Measurements from ENCODE around the gene PLEKHA5. TPM values are rescaled to one million over a fixed set of nuclear protein-coding genes. Genes with fewer than 3 reads are reported as not detected.
"Not testable (repeated sequence)": the region's sequence is repeated elsewhere in the genome, so short reads cannot be mapped to it uniquely, and the experiment has no call there.

Gene PLEKHA5
- total RNA-seq, 1 experiment from 2014 or later = 19.7 TPM

DNA sequence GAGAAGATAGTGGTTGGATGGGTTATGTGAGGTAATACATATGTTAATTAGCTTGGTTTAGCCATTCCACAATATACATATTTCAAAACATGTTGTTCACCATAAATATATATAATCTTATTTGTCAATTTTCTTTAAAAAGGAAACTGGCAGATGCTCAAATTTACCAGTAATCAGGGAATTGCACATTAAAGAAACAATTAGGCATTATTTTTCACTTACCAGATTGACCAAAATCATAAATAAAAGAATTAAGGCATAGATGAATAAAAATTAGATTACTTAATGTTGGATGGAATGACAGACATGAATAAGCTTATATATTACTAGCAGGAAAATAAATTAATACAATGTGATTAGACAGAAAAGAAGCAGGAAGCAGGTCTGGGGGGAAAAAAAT, 147.2 kb downstream of the PLEKHA5 start:
- DNase-seq (ENCODE audit: low read depth) = no peak

DNA sequence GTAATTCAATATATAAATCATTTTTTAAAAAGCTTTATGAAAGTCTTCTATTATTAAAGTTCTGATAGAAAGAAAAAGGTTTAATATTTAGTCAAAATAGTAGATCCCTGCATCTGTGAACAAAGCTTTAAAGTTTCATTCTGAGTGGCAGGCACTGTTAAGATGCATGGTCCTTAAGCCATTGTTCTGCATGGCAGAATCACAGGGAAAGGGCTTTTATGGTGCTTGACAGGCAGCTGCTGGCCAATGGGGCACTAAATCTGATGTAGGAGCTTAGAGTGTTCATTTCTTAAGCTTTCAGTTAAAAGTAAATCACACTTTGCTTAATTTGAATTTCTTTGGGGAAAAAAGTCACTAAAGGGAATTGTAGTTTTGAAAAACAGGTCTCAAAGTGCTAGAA, 148.2 kb downstream of the PLEKHA5 start:
- no peak for DNase-seq (ENCODE audit: low read depth)

DNA sequence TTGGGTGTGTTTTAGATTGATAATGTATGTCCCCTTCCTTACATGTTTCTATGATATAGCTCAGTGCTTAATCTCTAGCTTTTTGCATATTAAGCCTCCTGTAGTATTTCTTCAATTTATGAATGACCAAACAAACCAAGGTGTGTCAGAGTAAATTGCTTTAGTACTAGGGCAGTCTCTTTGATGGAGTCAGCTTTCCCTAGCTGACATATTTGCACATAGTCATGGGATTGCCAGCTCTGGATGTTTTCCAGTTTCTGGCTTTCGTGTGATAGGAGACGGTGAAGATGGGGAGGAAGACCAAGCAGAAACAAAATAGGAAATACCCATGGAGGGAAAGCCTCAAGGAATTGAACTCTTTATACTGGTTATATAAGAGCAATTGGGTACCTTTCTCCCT, 148.9 kb downstream of the PLEKHA5 start:
- DNase-seq (ENCODE audit: low read depth) = no peak

DNA sequence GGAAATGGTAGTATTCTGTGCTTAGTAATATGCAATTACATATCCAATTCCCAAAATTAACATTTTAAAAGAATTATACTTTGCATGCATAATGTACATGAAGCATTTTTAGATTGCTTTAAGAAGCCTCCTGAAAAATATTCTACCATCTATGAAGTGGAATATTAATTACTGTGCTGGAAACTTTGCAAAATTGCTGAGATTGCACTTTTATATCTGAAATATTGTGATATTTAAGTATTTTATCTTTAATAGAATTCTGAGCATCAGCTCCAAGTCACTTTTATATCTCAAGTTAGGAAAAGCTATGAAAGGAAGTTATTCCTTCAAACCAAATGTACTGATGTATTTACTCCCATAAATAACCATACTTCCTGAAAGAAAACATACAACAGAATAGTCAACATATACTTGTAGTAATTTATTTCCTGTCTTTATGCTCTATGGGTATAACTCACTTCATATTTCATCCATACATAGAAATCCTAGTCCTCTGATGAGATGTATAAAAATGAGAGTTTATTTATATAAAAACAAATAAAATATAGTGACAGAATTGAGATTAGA, 152.7 kb downstream of the PLEKHA5 start:
- DNase-seq (ENCODE audit: low read depth) = no peak

DNA sequence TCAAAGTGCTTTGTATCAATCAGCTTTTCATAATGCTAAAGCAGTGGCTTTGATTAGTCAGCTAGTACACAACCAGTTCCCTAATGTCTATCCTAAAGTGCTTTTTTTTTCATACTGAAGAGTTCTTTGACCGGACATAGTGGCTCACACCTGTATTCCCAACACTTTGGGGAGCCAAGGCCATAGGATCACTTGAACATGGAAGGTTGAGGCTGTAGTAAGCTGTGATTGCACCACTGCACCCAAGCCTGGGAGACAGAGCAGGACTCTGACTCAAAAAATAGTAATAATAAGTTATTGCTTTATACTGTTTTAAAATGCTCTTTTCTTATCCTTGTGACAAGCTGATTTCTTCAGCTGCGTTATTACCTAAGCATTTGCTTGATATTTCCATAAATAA, 155.1 kb downstream of the PLEKHA5 start:
- DNase-seq (ENCODE audit: low read depth) = no peak

DNA sequence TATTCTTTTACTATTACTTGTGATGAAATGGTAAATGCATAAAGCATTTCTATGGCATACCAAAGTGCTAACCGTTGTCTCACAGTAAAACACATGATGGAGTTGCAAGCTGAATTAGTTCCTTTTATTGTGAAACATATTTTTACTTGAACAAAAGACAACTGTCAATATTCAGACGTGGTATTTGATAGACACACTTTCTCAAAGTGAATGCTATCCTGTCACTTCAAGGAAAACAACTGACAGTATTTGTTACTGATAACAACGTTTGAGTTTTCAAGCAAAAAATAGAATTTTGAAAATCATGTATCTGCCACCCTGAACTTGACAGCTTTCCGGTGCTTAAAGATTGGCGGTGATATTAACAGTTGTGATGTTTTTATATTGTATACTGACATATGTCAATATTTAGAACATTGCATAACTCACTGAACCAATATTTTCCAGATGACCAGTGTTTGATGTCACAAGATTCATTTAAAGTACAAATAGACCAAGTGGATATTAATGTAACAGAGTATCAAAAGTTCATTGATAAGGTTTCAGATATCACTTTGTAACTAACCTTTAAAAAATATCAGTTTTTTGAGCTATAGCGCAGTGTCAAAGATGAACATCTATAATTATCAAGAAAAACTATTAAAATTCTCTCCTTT, 156.4 kb downstream of the PLEKHA5 start:
- no peak for DNase-seq (ENCODE audit: low read depth)

DNA sequence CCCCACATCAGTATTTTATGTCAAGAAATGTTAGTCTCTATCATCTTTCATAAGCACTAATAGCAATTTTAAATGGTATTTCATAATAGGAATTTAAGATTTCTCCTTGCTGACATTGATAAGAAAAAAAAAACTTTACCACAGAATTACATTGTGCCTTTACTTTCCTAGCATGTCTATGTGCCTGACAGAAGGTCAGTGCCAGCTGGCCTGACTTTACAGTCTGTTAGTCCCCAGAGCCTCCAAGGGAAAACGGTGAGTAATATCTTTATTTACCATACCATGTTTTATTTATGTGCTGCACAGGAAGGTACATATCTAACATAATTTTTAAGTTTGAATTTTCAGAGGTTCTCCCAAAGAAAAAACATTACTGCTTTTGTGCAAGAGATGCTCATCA, 157.8 kb downstream of the PLEKHA5 start:
- no peak for DNase-seq (ENCODE audit: low read depth)

DNA sequence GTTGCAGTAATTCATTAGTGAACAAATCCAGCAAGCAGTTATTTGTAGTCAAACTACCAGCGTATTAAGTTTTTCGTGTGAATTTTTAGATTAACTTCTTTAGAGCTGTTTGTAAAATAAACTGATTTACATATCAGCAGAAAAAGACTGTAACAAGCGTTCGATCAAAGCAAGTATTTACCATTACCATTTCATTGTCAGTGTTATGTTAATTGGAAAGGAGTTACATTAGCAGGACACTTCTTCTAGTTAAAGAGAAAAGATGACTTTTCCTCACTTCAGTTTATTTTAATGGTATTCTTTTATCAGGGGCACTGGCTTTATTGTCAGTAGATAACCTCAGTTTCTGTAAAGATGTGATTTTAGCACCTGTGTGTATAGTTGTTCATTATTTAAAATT, 158.6 kb downstream of the PLEKHA5 start:
- no peak for DNase-seq (ENCODE audit: low read depth)

DNA sequence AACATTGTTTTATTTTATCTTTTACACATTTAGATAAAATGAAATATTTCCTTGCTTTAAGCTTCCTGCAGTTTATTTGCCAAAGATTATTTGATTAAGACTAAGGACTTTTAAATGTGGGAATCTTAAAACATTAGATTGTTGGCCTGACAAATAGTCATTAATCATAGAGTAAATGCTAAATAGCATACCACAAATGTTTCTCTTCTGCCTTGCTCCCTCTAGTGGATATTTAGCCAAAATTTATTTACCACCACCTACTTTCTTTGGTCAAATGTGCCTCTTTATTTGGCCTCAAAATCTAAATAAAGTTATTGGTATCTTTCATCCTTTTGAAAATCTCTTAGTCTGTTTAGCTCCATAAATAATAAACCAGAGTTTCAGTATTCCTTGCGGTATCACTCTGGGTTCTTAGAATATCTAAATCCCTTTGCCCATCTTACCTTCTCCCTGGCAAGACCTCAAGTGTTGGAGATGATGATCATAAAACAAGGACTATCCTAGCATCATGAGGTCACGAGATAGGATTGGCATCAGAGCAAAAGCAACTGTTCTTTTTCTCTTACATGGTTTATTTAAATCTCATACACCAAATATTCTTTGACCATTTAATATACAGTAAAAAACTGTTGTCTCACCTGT, 159.2 kb downstream of the PLEKHA5 start:
- DNase-seq (ENCODE audit: low read depth) = peak; percentile 12

DNA sequence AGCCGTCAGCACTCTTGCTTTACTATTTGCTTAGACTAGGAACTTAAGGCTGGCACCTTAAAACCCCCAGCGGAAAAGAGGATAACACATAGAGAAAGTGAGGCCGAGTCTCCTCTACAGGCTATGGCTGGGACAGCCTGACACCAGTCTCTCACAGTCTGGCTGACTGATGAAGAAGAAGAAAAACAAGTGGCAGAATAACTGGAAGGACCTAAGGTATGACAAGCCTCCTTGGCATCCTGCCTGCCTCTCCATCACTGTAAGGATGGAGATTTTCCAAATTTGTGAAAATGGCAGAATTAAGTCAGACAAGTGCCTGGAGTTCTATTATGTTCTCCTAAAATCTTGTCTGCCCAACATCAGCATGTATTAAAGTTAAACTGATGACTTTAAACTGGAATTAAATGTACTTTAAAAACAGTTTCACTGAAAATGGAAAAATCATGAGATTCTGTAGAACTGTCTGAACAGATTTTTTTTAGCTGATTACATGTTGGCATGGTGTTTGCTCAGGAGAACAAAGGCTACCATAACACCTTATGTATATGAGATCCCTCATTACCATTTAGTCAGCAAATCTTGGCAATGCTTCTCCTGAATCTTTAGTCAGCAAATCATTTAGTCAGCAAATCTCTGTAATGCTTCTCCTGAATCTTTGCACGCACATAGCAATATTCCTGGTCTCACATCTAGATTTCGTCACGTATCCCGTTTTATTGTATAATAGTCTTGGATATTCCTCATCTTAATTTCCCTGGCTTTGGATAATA, 169.5 kb downstream of the PLEKHA5 start:
- DNase-seq (ENCODE audit: low read depth) = no peak

DNA sequence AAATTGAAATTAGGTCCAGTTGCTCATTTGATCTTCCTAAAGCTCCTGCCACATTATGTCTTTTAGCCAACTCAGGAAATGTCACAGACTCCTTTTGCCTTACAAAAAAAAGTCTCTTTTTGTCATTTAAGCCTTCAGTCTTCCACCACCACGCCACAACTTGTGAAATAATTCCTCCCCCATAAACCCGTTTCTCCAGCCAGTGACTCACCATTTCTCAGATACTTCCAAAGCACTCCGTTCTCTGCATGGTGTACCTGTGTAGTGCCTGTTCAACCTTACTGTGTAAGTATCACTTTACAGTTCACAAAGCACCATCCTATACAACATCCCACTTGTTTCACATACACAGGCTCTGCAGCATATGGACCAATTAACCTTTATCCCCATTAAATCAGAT, 170.2 kb downstream of the PLEKHA5 start:
- DNase-seq (ENCODE audit: low read depth) = peak; percentile 48

DNA sequence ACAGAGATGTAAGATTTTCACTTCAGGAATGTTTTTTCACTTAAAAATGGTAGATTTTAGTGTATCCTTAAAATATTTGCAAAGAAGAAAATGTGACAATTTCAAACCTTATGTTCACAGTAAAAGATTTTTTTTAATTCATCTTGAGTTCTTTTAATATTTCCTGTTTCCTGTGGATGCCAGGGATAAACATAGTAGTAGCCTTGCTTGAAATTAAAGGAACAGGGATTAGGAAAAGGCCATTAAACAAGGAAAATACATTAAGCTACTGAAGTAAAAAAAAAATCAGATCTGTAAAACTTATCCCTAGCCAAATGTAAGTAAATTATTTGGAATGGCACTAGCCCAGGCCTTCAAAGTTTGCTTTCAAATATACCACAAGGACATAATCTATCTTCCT, 171.7 kb downstream of the PLEKHA5 start:
- no peak for DNase-seq (ENCODE audit: low read depth)

DNA sequence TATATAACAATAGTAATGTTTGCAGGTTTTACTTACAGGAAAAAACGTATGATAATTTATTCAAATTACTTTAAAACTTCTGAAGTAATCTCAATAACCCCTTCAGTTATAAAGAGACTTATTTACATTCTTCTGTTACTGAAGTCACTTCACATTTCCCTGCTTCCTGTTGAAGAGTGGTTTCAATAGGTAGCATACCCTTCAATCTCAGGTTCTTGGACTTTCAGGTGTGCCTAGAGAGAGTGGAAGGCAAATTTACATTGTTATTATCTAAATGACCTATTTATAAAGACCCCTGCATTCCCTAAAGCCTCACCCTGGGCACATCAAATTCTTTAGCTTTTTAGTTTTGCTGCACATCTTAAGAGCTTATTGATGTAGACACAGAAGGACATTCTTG, 172.2 kb downstream of the PLEKHA5 start:
- DNase-seq (ENCODE audit: low read depth) = no peak

DNA sequence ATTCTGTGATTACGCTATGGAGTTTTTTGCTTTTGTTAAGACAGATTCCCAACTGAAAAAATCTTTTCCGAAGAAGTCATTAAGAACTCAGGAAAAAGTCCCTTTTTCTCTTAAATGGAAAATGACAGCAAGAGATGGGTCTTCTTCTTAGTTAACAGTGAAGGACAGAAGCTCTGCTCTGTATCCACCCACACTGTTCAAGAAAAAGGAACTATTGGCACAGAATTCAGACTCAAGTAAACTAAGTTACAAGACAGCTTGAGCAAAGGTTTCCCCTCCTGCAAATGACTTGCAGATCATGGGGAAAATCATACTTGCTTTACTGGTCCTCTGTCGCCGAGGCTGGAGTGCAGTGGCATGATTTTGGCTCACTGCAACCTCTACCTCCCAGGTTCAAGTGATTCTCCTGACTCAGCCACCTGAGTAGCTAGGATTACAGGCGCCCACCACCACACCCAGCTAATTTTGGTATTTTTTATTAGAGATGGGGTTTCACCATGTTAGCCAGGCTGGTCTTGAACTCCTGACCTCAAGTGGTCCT, 172.6 kb downstream of the PLEKHA5 start:
- no peak for DNase-seq (ENCODE audit: low read depth)

DNA sequence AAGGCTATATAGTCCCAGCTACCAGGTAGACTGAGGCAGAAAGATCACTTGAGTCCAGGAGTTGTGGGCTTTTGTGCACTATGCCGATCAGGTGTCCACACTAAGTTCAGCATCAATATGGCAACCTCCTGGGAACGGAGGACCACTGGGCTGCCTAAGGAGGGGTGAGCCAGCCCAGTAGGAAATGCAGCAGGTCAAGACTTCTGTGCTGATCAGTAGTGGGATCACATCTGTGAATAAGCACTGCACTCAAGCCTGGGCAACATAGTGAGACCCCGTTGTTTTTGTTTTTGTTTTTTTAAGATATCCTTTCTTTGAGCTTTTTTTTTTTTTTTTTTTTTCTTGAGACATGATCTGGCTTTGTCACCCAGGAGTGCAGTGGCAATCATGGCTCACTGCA, 174.0 kb downstream of the PLEKHA5 start:
- DNase-seq (ENCODE audit: low read depth) = no peak

DNA sequence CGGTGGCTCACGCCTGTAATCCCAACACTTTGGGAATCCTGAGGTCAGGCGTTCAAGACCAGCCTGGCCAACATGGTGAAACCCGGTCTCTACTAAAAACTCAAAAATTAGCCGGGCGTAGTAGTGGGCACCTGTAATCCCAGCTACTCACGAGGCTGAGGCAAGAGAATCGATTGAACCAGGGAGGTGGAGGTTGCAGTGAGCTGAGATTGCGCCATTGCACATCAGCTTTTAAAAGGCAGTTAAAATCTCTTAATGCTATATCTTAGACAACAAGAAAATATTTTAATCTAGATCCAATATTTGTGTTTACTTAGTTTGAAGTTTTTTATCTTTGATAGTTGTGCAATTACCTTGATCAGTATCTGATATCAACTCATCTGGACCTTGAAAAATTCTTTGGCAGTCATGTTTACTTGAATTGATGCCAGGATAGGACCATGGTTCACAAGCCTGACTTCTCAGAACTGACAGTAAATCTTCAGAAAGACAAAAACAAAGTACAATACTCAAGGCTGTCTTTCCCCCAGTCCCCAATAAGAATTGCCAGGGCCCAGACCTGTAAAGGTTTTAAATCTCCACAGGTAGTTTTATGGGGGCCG, 174.7 kb downstream of the PLEKHA5 start:
- no peak for DNase-seq (ENCODE audit: low read depth)

DNA sequence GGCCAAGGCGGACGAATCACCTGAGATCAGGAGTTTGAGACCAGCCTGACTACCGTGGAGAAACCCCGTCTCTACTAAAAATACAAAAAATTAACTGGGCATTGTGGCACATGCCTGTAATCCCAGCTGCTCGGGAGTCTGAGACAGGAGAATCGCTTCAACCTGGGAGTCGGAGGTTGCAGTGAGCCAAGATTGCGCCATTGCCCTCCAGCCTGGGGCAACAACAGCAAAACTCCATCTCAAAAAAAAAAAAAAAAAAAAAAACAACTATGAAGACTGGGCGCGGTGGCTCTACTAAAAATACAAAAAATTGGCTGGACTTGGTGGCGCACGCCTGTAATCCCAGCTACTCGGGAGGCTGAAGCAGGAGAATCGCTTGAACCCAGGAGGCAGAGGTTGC, 176.1 kb downstream of the PLEKHA5 start:
- DNase-seq (ENCODE audit: low read depth) = not testable (repeated sequence)

DNA sequence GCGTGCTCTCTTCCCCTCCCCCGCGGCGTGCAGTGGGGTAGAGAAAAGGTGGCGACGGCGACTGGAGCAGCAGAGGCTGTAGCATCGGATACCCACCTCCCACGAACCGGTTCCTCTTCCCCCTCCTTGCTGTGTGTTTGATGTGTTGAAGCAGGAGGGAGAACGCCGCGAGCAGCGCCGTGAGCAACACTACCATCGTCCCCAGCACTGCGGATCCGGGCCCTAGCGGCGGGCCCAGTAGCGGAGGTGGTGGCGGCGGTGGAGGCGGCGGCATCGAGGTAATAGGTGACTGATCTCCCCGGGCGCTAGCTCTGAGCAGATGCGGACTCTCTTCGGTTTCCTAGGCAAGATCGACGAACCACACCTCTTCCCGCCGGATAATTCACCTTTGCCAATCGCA, 176.8 kb downstream of the PLEKHA5 start:
- DNase-seq (ENCODE audit: low read depth) = no peak

DNA sequence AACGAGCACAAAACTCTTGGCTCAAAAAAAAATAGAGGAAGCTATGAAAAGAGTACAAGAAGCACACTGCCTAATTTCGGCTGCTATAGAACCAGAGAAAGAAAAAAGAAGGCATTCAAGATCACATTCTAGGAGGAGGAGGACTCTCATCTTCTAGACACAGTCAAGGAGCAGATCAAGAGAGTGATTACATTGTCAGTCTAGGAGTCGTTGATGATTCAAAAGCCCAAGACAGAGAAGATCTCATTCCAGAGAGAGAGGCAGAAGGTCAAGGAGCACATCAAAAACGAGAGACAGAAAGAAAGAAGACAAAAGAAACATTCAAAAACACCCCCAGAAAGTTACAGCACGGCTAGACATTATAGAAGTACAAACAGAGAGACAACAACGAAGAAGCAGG, 177.9 kb downstream of the PLEKHA5 start:
- no peak for DNase-seq (ENCODE audit: low read depth)

DNA sequence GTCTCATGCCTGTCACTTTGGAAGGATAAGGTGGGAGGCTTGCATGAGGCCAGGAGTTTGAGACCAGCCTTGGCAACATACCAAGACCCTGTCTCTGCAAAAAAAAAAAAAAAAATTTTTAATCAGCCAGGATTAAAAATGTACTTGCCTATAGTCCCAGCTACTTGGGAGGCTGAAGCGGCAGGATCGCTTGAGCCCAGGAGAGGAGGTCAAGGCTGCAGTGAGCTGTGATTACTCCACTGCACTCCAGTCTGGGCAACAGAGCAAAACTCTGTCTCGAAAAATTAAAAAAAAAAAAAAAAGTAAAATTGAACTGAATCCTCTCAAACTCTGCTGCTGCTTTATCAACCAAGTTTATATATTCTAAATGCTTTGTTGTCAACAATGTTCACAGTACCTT, 181.6 kb downstream of the PLEKHA5 start:
- DNase-seq (ENCODE audit: low read depth) = no peak

DNA sequence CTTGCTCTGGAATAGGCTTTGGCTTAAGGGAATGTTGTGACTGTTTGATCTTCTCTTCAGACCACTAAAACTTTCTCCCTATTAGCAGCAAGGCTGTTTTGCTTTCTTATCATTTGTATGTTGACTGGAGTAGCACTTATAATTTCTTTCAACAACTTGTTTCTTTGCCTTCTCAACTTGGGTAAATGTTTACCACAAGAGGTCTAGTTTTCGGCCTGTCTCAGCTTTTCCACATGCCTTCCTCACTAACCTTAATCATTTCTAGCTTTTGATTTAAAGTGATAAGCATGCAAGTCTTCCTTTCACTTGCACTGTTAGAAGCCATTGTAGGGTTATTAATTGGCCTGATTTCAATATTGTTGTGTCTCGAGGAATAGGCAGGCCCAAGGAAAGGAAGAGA, 183.1 kb downstream of the PLEKHA5 start:
- no peak for DNase-seq (ENCODE audit: low read depth)

DNA sequence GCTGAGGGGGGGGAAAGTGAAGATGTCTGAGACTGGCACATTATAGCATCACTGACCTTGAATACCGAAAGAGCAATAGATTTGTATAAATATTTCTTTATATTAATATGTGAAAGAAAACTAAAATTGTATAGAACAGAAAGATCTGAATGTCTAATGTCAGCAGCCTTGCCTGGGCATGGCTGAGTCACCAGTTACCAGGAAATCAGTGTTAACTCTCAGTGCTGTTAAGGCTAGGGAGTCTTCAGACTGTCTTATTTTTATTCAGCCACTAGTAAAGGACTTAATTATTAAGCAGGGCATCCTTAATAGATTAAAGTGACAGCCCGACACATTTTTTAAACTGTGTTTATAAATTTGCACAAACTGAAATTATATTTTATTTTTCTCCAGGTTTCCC, 186.9 kb downstream of the PLEKHA5 start:
- peak; percentile 15 for DNase-seq (ENCODE audit: low read depth)

Measured in HT1080 (cell line).